GM18520 (cell line): ENCODE measurements around the gene PML.
A peak's percentile ranks its signal among the peaks of the same experiment; 100 is the strongest.
"Not testable (repeated sequence)": the region's sequence is repeated elsewhere in the genome, so short reads cannot be mapped to it uniquely, and the experiment has no call there.

Source experiments
- ATAC-seq: cut with Tn5 transposase; IDR thresholded peaks from one replicate; pipeline ENCODE4 v1.9.1; 2021; ENCODE audit not compliant: unreplicated experiment

PML gene

DNA sequence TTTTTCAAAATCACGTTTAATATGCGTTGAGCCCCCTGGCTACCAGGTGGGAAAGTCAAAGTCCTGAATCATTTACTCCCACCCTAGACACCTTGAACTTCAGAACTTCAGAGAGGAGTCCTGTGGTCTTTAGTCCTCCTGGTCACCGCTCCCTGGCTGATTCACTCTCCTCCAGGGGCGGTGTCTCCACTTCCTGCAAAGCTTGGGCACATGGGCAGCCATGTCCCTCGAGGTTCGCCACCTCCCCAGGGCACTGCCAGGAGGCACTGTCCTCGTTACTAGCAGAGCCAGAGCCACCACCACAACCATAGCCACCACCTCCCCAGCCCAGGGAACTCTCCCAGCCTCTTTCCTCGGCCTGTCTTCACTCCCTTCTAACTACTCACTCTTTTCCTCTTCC, 37.2 kb upstream of the PML start:
- ATAC-seq: no peak

DNA sequence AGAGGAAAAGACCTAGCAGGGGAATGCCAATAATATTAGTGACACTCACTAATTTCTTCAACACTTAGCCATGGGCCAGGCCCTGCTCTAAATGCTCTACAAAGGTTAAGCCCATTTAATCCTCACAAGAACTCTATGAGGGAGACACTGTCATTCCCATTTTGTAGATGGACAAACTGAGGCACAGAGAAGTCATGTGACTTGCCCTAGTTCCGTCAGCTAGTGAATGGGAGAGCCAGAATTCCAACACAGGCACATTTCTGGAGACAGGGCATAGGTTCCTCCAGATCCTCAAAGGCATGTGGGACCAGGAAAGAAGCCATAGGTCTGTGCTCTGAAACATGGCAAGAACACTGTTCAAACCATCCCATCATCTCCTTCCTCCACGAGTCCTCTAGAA, 36.7 kb upstream of the PML start:
- no peak for ATAC-seq

DNA sequence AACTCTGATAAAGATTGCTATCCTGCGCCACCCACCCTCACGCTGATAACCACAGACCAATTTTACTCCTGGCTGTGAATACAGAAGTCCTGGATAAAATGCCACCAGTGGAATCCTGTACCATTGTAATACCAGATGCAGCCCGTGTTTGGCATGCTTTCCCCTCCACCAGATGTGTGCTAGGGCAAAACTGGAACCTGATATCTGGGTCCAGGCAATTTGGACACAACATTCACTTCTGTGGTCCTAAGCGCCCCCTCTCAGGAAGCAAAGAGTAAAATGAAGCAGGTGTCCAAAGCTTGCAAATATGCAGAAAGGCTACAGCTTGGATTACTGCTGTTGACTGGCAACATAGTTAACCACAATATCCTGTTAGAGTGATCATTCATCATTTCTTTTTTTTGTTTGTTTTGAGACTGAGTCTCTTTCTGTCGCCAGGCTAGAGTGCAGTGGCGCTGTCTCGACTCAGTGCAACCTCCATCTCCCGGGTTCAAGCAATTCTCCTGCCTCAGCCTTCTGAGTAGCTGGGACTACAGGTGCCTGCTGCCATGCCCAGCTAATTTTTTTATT, 35.4 kb upstream of the PML start:
- no peak for ATAC-seq

GRCh38 chr15:73959801-73960200, 34.7 kb upstream of the PML start:
- no peak for ATAC-seq

DNA sequence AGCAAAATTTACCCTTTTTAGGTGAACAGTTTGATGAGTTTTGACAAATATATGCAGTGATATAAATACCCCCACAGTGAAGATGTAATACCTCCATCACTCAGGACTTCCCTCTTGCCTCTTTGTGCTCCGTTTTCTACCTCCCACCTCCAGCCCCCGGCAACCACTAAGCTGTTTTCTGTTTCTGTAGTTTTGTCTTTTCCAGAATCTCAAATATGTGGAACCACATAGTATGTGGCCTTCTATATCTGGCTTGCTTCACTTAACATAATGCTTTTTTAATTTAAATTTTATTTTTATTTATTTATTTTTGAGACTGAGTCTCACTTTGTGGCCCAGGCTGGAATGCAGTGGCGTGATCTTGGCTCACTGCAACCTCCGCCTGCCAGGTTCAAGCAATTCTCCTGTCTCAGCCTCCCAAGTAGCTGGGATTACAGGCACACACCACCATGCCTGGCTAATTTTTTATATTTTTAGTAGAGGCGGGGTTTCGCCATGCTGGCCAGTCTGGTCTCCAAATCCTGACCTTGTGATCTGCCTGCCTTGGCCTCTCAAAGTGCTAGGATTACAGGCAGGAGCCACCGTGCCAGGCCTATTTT, 33.9 kb upstream of the PML start:
- ATAC-seq: not testable (repeated sequence)

DNA sequence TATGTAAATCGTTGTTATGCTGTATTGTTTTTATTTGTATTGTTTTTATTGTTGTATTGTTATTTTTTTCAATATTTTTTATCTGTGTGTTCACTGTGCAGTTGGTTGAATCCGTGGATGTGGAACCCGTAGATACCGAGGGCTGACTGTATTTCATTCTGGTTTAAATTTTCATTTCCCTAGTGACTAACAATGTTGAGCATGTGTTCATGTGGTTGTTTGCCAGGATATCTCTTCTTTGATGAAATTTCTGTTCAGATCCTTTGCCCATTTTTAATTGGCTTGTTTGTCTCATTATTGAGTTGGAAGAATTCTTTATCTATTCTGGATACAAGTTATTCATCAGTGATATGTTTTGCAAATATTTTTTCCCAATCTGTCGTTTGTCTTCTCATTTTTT, 32.1 kb upstream of the PML start:
- no peak for ATAC-seq

DNA sequence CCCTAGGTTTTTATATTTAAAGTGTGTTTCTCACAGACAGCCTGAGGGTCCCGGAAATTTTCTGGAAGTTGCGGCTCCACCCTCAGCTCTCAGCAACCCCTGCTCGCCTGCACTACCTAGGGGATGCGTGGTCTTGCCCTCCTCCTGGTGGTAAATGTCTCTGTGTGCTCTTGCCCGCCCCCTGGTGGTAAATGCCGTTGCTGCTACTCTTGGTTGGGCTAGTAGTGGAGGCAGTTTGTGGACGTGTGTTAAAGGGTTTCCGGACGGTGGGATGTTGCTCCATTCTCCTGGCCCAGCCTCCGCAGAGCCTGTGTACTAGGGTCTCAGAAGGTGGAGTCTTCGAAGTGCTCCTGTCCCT, 29.8 kb upstream of the PML start:
- ATAC-seq: peak; percentile 44

GRCh38 chr15:73965094-73965757, 29.3 kb upstream of the PML start:
- ATAC-seq: no peak

DNA sequence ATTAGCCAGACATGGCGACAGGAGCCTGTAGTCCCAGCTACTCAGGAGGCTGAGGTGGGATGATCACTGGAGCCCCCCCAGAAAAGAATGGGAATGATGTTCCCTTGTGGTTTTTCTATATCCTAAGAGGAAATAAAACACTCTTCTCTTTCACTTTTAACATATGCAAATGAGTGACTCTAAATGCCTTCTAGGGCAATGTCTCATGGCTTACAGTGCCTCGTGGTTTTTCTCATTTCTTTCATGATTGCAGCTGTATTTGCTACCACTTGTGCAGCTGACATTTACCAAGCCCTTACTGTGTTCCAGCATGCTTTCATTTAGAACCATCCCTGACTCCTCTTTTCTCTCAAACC, 28.8 kb upstream of the PML start:
- no peak for ATAC-seq

DNA sequence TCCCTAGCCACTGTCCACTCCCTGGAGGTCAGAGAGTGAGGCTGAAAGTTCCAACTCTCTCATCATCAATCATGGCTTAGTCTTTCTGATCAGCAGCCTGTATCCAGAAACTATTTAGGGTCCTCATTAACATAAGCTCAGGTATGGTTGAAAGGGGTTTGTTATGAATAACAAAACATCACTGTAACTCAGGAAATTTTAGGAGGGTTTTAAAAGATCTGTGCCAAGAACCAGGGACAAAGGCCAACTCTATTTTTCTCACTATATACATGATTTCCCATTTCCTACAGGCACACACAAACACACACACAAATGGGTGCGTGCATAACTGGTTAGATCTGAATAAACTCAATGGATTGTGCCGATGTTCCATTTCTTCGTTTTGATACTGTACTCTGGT, 26.1 kb upstream of the PML start:
- no peak for ATAC-seq

DNA sequence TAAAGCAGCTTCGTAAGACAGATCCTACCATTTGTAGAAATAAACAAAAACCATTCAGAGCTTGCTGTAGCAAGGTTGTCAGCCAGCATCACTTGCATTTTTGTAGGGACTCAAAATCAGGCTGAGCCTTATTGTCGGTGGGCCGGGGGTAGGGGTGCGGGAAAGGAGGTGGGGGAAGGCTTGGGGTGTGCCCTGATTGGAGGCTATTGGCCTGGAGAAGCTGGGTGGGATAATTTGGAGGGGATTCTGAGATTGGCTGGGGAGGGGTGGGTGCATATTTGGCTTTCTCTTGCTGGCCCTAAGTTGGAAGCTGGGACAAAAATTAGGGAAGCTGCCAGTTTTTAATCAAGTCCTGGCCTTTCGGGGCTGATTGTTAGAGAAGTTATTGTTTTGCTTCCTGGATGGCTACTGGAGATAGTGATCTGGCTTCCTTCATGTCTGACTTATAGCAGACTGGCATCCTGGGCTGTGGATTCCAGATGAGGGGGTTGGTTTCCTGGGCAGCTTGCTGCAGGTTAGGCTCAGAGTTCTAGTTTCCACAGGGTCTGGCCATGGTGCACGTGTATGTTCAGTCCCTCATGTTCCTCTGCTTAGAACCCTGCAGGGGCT, 25.3 kb upstream of the PML start:
- no peak for ATAC-seq

DNA sequence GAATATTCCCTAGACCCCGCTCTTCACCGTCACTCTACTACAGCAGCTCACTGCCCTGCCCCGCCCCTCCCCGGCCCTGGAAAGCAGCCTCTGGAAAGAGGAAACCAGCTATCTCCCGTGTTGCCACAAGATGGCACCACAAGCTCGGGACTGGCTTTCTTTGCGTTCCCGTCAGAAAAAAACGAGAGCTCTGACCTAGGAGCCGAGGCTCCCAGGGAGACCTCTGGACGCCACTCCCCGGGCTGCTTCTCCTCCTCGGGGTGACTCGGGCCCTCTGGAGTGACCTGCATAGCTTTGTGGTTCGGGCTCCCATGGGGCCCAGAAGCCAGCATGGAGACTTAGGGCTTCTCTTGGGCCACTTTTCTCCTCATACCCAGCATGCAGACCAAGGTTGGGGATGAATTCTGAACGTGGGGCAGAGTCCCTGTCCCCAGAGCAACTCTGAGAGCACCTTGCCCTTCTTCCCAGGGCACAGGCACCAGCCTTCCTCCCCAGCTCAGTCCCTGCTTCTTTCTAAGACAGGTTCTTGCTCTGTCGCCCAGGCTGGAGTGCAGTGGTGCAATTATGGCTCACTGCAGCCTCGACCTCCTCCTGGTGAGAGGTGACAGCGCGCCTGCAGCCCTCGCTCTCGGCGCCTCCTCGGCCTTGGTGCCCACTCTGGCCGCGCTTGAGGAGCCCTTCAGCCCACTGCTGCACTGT, 21.4 kb upstream of the PML start:
- ATAC-seq: no peak

- not testable (repeated sequence) for ATAC-seq
These were observed 20.8 kb upstream of the PML start for GRCh38 chr15:73973683-73974200.

GRCh38 chr15:73975440-73976125, 18.9 kb upstream of the PML start:
- not testable (repeated sequence) for ATAC-seq

GRCh38 chr15:73978896-73979295, 15.6 kb upstream of the PML start:
- ATAC-seq: no peak

DNA sequence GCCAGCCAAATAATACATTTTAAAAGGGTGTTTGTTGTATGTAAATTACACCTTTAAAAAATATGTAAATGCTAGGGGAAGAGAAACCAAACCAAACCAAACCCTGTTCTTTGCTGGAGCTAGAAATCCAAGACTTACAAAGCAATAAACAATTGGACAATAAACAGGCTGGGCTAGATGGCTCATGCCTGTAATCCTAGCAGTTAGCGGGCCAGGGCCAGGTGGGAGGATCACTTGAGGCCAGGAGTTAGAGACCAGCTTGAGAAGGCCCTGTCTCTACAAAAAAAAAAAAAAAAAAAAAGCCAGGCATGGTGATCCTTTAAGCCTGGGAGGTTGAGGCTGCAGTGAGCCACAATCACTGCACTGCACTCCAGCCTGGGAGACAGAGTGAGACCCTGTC, 14.9 kb upstream of the PML start:
- ATAC-seq: no peak

- no peak for ATAC-seq
These were observed 12.7 kb upstream of the PML start for GRCh38 chr15:73981761-73982221.

GRCh38 chr15:73982222-73982962, 12.1 kb upstream of the PML start:
- ATAC-seq: no peak

GRCh38 chr15:73983211-73983727, 11.2 kb upstream of the PML start:
- ATAC-seq: no peak

DNA sequence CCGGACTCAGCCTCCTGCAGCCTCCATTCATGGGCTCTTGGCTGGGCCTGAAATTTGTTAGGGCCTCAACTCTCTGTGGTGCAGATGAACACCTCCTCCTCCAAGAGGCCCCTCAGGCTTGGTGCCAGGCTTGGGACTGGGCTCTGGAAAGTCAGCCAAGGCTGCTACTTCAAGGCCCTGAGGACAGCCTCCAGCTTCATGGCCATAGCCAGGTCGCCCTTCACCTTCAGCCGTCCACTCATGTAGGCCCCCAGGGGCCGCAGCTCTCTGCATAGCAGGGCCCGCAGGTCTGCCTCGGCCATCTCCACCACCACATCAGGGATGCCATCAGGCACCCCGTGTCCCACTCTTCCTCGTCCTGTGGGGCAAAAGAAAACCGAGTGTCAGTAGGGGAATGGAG, 10.7 kb upstream of the PML start:
- ATAC-seq: no peak
